Posterior vena cava (tissue), 2 donors: Measurements from ENCODE around the gene PPP3CA. TPM values are rescaled to one million over a fixed set of nuclear protein-coding genes. Genes with fewer than 3 reads are reported as not detected.

ENCODE experiments used
- DNase-seq: peaks from one replicate; pipeline ENCODE4 v3.0.0-alpha.2; 2020; ENCODE audit warnings: low spot score
- intact Hi-C, 2 donors: fragments of 100-400 bp; cut with DNase I; formaldehyde crosslinking; loops; one replicate each; pipeline versions ENCODE4 v1.14.1 to v1.14.2; 2022 to 2023
- long read RNA-seq, 2 donors: library from polyadenylated mRNA; unstranded; transcript quantifications; one replicate each; pipeline ENCODE4 v2.0.0, GENCODE V29; 2020 to 2021
- total RNA-seq, 2 donors: library from RNA; stranded (reverse); fragmentation: NEBNext Ultra II Directional; extraction: Animal tissue kit (Norgen Biotek cat#: 25700); gene quantifications; one replicate each; pipeline ENCODE4 v1.2.1, GENCODE V29; 2021
- donor health status: DM: yes; HTN: yes; CAD: no.
- donor health status: DM: yes; HTN: yes; CAD: no.

The PPP3CA gene
- total RNA-seq, result 10 to 100 TPM; 45.2 to 58.2 TPM
- long read RNA-seq, donor 1, transcript PPP3CA-202 (13 exons, 3,604 nt), result major isoform, 7 of 22 reads
- long read RNA-seq, donor 1, partial matches to known transcripts, result 3 of 22 reads
- long read RNA-seq, donor 1, other reads (novel, unspliced or antisense), result 12 of 22 reads
- long read RNA-seq, donor 2, transcript PPP3CA-202 (13 exons, 3,604 nt), result major isoform, 6 of 13 reads
- long read RNA-seq, donor 2, partial matches to known transcripts, result 4 of 13 reads
- long read RNA-seq, donor 2, other reads (novel, unspliced or antisense), result 3 of 13 reads

- intact Hi-C loops, result no loop called here
- DNase-seq, result no peak
Observed at GRCh38 chr4:101347267-101347556, at the start of gene PPP3CA. PPP3CA (minus strand) TSS chr4:101347526.

DNA sequence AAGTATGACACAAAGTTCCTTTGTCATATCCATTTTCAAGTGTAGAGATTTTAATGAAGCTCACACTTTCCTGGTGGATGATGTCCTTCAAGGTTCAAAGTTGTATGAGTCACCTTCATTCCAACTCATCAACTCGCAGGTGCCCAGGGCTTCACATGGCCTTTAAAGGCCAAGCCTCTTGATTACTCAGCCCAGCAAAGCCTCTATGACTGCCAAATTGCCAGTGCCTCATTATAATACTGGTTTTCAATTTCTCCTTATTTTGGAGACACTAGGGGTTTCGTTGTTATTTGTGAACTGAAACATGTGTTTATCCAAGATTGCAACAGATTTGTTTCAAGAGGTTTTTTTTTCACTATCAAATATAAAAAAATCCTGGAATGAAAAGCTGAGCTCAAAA is 45.9 kb upstream of the PPP3CA start:
- intact Hi-C loops, result no loop called here
- DNase-seq, result no peak

- intact Hi-C loops, result no loop called here
- DNase-seq, result no peak
Observed at GRCh38 chr4:101370663-101371210, 23.4 kb upstream of the PPP3CA start.

GRCh38 chr4:101367201-101367600 is 19.9 kb upstream of the PPP3CA start:
- intact Hi-C loops, result no loop called here
- no peak for DNase-seq

GRCh38 chr4:101366331-101366730 is 19.0 kb upstream of the PPP3CA start:
- intact Hi-C loops, result no loop called here
- no peak for DNase-seq

GRCh38 chr4:101357751-101358150 is 10.4 kb upstream of the PPP3CA start:
- intact Hi-C loops, result no loop called here
- DNase-seq, result no peak

- DNase-seq, result no peak
- intact Hi-C loops, result no loop called here
Observed at GRCh38 chr4:101356928-101357327, 9.6 kb upstream of the PPP3CA start.

GRCh38 chr4:101355767-101356702 is 8.7 kb upstream of the PPP3CA start:
- intact Hi-C loops, result no loop called here
- no peak for DNase-seq

DNA sequence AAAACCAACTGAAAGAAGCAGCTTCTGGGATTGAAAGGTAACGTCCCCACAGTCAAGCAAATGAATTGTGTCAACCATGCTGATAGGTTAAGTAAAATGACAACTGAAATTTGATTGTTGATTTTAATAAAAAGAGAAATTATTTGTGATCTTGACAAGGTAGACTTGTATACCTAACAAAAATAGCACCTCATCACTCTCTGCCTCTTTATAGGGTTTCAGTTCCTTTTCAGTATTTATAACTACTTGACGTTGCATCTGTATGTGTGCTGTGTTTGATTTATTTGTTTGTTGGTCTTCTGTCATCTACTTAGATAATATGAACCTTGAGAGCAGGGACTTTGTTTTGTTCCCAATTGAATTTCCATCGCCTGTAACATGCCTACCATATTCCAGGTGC is 7.9 kb upstream of the PPP3CA start:
- intact Hi-C loops, result no loop called here
- no peak for DNase-seq

DNA sequence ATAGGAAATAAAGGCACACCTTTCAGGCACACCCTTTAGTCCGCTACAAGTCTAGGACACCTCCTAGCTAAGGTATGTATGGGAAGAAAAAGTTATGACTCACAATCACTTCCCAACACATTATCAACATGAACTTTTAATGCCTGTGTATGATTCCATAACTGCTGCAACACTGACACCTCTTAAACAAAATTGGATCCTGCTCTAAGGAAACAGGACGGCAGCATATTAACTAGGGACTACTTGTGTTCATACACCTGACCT is 2.4 kb upstream of the PPP3CA start:
- DNase-seq, result no peak
- intact Hi-C loops, result no loop called here

GRCh38 chr4:101348995-101349800 is 1.9 kb upstream of the PPP3CA start:
- intact Hi-C loops, result no loop called here
- peak; percentile 81 for DNase-seq

- DNase-seq, result no peak
- intact Hi-C loops, result no loop called here
Observed at GRCh38 chr4:101348367-101348827, 1.1 kb upstream of the PPP3CA start.

DNA sequence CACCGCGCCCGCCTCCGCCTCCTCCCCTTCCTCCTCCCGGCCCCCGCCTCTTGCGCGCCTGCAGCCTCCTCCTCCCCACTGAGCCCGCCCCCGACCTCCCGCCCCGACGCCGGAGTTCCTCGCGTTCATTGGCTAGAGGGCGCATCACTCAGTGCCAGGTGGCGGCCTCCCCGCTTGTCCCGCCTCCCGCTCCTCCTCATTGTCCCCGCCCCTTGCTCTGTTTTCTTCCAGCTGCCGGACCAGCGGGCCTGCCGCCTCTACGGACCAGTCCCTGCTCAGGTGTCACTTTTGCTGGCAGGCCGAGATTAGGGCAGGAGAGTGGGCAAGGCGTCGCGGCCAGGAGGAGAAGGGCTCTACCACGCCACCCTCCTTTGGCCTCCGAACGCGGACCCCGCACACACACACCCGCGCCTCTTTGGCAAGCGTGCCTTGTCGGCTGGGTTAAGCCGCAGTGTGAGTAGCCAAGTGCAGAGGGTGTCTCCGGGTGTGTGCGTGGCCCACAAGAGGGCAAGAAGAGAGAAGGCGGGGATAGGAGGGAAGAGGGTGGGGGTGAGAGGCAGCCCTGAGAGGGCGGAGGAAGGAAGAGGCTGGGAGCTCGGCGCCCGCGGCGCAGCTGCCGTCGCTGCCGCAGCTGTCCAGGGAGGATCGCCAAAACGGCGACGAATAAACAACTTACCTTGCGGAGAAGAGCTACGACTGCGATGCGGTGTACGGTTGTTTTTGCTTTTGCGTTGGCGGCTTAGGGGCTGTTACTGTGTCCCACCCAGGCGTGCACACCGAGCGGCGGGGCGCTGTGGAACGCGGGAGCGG is 436 bp upstream of the PPP3CA start:
- intact Hi-C loops, result no loop called here
- DNase-seq, result peak; percentile 100

DNA sequence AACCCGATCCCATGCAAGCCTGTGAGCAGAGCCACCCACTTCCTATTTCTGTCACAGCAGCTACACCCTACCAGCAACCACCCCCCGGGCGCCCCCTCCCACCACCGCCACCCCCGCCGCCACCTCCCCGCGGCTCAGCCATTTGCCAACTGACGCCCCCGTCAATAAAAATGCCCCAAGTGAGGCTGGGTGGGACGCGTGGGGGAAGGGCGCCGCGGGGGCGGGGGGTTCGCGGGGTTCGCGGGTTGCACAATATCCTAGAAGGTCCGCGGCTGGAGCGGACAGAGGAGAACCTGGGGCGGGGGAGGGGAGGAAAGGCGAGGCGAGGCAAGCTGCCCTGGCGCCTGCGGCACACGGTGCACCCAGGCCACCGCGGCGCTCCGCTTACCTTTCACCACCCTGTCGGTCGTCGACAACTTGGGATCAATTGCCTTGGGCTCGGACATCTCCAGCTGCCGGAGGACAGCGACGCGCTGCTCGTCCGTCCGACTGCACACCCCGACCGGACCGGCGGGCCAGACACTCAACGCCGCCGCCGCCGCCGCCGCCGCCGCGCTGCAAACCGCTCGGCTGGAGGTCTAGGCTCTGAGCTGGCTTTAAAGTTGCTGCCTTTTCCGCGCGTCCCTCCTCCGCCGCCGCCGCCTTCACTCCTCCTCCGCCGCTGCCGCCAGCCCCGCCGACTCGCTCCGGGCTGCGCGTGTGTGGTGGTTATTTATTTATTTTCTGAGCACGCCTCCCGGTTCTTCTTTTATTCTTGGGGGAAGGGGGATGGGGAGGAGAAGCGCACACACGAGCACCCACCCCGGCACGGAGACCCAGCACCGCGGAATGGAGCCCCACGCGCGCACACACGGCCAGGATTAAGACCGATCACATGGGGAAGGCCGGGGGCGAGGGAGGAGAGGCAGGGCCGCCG is 717 bp downstream of the PPP3CA start:
- intact Hi-C loops, result no loop called here
- DNase-seq, result peak; percentile 89

GRCh38 chr4:101345596-101346350 is 1.6 kb downstream of the PPP3CA start:
- DNase-seq, result peak; percentile 89

GRCh38 chr4:101345271-101345595 is 2.1 kb downstream of the PPP3CA start:
- intact Hi-C loops, result no loop called here
- DNase-seq, result no peak

More at GRCh38 chr4:101345596-101346350, 1.6 kb downstream of the PPP3CA start:
- intact Hi-C loops, result no loop called here

DNA sequence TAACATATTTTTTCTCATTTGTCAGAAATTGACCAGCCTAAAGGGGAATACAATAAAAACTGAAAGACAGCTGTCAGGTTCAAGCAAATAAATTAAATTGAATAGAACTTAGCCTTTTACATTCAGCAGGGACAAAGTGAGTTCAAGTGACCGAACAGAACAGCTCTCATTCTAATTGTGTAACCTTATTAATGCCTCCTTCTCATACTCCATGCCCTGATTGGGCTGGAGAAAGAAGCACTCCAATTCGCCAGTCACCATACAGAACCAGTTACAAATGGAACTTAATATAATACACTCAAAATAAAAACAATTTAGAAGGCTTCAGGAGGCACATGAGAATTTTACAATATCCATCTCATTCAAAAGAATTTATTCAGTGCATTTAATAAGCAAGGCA is 8.0 kb downstream of the PPP3CA start:
- intact Hi-C loops, result no loop called here

GRCh38 chr4:101337688-101338087 is 9.6 kb downstream of the PPP3CA start:
- intact Hi-C loops, result no loop called here

More for the DNA sequence above, 8.0 kb downstream of the PPP3CA start:
- no peak for DNase-seq

More at GRCh38 chr4:101337688-101338087, 9.6 kb downstream of the PPP3CA start:
- no peak for DNase-seq
